Middle frontal gyrus (tissue), 1 donor: ENCODE data around the gene ASPHD2.
"Not testable (repeated sequence)": the region's sequence is repeated elsewhere in the genome, so short reads cannot be mapped to it uniquely, and the experiment has no call there.

ENCODE experiments used
- DNase-seq: peaks from one replicate; pipeline ENCODE4 v3.0.0-alpha.2; 2015; ENCODE audit warnings: low spot score; ENCODE audit errors: extremely low spot score

ASPHD2 gene, protein sequence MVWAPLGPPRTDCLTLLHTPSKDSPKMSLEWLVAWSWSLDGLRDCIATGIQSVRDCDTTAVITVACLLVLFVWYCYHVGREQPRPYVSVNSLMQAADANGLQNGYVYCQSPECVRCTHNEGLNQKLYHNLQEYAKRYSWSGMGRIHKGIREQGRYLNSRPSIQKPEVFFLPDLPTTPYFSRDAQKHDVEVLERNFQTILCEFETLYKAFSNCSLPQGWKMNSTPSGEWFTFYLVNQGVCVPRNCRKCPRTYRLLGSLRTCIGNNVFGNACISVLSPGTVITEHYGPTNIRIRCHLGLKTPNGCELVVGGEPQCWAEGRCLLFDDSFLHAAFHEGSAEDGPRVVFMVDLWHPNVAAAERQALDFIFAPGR

DNA sequence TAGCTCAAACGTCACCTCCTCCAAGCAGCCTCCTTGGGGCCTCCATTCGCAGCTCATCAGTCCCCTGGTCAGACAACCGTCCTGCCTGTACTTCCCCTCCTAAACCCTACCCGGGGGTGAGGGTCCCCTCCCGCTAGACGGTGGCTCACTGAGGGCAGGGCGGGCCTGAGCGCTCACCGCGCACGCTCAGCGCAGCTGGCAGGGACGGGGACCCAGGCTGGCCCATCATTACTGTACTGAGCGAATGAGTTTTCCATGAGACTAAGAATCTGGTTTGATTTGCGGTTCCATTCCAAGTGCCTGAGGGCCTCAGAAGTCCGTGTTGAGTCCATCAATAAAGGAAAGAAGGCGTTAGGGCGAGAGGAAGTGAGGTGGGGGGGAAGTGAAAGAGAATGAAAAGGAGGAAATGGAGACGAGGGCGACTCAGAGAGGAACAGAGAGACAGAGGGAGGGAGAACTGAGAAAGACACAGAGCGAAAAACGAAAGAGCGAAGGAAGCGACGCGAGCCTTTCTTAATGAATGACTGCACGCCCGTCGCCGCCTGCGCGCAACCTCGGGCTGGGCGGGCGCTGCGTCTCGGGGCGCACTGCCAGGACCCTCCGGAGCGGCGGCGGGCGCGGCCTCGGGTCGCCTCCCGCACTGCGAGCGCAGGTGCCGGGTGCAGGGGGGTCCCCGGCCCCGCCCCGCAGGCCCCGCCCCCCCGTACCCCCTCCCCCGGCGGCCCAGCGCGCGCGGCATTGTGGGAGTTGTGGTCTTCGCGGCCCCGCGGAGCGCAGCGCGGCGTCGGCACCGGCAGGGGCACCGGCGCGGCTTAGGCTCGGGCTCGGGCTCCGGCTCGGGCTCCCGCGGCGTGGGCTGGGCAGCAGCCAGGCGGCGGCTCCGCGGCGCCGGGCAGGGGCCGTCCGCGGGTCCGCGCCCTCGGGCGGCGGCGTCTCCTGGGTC, at the start of gene ASPHD2:
Gene ASPHD2, plus strand, starts transcription at position 746 of the 943 bp plus-strand sequence. CDS start 4,356 bp downstream, outside the sequence.
- peak; percentile 24 for DNase-seq

DNA sequence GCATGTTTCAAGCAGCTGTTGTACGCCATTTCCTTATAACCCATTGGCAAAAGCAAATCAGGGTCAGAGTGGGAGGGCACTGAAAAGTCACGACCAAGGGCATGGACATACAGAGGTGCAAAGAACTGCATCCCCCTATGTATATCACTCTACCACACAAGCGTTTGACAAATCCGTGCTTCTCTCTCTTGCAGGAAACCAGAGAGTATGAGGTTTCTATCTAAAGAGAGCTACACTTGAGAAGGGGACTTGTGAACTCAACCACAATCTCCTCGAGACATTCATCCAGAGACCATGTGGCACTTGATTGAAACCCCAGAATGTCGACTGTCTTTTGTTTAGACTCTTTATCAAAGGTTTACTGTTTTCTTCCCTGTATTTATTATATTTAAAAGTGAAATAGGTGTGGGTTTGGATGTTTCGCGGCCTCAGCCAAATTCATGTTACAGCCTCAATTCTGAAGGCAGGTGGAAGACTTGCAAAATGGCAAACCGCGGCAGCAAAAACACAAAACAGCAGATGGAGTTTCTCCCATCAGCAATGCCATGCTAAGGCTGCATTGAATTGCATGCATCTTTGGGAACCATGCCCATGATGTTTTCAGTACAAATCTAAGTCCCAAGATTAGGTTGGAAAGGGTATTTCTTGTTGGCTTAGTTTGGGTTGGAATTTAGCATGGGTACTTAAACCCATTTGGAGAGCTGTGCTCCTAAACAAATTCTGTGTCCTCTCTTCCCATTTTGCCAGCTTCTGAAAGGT, 48.8 kb upstream of the ASPHD2 start:
- no peak for DNase-seq

DNA sequence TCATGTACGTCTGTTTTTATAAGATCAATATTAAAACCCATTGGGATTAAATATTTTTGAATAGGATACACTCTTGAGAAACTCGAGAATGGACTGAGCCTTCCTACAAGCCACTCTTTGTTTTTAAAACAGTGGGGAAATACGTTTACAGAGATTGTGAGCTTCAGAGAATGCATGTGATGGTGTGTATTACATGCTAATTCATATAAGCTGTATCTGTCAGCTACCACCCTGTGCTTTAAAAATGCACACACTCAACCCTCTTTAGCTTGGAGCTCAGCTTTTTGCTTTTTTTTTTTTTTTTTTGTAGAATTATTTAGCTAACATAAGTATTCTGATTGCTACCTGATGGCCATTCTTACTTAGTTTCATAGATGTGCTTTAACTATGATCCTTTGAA, 46.3 kb upstream of the ASPHD2 start:
- no peak for DNase-seq

DNA sequence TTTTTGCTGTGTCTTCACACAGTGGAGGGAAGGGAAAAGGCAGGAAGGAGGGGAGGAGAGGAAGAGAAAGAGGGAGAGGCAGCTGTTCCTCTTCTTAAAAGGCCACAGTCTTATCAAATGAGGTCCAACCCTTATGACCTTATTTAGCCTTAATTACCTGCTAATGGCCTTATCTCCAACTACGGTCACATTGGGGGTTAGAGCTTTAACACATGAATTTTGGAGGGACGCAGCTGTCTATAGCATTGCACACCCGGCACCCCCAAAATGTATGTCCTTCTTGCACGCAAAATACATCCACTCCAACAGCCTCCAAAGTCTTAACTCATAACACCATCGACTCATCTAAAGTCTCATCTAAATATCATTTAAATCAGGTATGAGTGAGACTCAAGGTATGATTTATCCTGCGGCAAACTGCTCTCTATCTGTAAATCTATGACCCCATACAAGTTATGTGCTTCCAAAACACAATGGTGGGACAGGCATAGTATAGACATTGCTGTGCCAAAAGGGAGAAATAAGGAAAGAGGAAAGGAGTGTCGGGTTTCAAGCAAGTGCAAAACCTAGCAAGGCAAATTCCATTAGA, 45.0 kb upstream of the ASPHD2 start:
- no peak for DNase-seq

DNA sequence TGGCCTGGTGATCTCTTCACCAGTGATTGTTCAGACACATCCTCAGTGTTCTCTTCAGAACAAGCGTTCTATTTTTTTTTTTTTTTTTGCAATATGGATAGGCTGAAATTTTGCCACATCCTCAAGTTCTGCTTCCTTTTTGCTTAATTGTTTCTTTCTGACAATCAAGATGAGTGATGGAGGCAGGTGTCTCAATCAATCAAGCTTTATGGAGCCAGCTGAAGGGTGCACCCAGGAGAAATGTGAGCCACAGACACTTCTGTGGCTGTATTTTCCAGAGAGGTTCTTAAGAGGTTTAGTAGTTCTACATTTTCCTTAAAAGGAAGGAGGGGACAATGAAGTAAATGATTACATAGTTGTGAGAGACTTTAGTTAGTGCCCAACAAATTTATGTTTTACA, 43.9 kb upstream of the ASPHD2 start:
- no peak for DNase-seq

DNA sequence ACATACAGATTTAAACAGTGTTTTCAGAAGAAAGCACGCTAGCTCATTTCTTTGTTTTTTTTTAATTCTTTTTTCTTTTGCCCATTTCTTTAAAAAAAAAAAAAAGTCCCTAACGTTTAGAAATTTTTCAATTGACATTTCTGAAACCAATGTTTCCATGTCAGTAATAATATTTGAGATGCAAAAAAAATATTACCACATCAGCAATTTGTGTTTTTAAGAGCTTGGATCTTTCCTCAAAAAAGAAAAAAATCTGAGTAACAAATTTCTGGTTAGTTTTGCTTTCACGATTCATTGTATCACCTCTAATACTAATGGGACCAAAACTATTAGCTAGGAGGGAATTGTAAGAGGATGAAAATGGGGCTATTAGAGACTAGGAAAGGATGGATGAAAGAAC, 39.9 kb upstream of the ASPHD2 start:
- DNase-seq: no peak

DNA sequence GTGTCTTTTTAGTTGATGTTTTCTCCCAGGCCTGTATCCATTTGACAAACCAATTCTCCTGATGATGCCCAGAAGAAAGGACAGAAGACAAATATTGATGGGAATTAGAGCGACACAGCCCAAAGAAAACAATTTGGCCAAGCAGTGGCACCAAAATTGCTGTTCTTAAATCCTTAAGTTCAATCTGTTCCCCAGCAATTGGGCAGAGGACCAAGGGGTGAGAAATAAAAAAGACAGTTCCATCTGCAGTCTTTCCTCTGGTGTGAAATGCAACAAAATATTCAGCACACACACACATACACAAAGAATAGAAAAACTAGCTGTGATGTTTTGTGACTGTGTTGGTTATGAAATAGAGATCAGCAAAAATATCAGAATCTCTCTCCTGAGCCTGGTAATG, 38.0 kb upstream of the ASPHD2 start:
- no peak for DNase-seq

DNA sequence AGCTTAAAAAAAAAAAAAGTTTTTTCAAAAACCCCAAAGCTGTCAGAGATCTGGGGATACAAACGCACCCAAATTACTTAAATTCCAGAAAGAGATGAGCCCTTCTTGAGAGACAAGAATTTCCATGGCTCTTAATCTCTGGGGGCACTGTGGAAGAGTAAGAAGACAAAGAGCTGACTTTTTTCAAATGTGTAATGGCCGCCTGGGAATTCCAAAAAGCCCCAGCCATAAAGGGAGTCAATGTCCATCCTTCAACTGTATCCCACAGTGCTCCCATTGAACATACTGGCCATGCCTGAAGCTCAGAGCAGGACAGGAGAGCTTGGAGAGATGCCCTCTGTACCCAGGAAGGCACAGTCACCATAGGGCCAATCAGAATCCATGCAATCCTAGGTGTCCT, 37.4 kb upstream of the ASPHD2 start:
- no peak for DNase-seq

DNA sequence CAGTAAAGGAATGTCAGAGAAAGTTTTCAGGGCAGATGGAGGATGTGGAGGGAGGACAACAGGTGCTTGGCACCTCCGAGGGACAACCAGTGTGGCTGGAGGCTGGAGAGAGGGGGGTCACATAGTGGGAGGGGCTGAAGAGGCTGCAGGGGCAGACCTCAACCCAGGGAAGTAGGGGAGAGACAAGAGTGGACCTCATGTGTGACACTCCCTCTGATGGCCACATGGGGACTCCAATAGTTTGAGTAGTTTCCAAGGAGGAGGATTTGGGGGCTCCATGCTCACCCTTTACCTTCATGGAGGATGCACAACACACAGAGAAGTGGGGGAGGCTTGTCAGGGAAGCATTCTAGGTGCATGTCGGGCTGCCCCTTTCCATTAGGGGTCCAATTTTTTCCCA, 35.1 kb upstream of the ASPHD2 start:
- no peak for DNase-seq

DNA sequence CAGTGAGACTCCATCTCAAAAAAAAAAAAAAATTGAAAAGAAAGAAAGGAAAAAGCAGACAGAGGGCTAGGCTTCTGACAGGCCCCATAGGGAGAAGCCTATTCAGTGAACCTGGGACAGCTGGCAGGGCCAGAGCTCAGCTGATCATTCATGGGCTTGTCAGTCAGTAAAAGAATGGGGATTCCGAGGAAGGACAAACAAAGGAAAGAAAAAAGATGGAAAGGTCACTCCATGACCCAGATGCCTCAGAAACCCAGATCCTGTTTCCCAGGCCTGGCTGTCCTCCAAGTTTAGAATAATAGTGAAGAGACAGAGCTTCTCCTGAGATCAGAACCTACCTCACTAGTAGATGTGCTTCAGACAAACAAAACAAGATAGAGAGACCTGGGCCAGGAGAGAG, 34.3 kb upstream of the ASPHD2 start:
- no peak for DNase-seq

DNA sequence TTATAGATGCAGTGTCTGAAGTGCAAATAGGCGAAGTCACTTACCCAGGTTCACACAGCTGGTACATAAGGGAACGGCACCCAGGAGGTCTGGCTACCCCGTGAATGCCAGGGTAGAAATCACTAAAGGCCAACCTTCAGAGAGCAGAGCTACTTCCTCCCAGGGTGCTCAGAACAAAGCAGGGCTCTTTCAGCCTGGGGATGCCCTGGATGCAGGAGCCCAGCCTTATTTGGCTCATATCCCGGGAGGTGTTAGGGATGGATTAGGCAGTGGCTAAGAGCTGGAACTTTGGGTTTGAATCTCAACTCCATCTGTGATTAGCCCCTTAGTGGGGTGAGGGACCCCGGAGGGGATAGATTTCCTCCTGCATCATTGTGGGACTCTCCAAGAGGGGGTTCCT, 33.1 kb upstream of the ASPHD2 start:
- no peak for DNase-seq

DNA sequence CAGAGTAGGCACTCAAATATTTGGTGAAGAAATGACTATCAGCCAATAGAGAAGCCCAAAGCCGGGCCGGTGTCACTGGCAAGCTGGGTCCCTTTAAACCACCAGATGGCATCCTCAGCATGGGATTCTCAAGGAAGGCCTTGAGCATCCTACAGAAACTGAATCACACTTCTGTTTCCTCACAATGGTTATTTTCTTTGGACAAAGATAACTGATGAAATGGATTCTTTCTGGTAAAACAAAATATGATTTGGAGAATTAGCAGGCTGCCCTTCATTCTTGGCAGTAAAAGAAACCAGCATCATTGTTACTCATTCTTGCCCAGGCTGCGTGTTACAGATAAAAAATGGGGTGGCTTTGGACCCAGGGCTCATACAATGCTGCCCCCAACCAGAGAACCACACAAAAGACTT, 30.3 kb upstream of the ASPHD2 start:
- peak; percentile 72 for DNase-seq

DNA sequence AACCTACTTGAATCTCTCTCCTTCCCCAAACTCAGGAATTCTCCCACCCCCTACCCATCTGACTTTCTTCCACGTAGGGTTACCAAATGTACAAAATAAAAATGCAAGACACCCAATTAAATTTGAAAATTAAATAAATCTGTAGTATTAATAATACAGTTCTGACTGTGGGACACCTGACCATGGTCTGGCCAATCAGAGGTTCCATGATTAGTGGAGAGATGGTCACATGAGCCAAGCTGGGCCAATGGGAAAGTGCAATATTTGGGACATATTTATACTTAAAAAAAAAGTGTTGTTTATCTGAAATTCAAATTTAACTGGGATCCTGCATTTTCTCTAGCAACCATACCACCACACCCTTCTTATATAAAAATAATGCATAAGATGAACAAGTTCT, 29.8 kb upstream of the ASPHD2 start:
- no peak for DNase-seq

DNA sequence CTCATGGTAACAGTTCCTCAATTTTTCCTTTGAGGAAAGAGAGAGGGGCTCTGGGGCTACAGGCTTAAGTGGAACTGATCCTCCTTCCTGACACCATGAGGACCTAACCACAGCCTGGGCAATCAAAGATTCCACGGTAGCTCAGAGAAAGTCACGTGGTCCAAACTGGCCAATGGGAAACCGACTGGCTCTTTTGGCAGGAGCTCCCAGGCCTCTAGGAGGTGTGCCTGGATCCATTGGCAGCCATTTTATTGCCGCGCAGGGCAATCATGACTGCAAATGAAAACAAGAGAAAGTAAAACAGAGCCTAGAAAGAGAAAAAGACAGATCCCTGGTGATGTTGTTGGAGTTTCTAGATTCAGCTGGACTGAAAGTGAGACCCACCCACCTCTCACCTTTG, 27.3 kb upstream of the ASPHD2 start:
- no peak for DNase-seq

DNA sequence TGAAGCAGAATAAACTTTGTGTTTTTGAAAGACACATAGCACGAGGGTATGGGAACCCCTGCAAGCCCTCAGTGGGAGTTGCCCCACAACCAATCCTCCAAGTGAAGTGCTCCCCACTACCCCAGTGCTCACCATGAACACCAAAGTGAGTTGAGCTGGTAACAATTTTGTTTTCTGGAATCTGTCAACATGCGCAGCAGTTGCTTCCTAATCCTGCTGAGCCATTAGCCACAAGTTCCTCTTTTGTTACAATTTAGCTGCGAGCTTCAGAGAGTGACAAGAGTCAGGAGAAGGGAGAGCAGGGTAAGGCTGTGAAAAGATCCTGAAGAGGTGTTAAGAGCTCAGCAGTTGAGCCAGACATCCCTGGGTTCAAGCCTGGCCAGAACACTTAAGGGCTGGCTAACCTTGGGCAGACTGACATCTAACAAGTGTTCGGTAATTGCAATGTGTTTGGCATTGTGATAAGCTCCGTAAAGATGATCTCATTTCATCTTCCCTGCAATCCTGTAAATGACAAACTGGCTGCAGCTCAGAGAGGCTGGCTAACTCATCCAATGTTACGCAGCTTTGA, 24.1 kb upstream of the ASPHD2 start:
- DNase-seq: no peak

DNA sequence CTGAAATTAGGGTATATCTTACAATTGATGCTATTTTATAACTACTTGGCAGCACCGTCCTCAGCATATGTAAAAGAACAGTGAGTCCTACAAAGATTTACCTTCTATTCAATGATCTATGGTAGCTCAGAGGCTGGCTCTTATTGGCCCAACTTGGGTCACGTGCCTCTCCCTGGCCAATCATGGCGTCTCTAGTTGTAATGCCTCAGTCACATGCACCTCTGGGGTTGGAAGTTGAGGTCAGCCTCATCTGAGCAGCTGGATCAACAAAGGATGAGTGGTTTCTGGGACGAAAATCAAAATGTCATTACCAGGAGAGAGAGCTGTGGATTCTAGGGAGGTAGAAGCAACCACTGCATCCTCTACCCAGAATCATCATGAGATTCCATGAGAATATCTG, 22.9 kb upstream of the ASPHD2 start:
- DNase-seq: no peak

DNA sequence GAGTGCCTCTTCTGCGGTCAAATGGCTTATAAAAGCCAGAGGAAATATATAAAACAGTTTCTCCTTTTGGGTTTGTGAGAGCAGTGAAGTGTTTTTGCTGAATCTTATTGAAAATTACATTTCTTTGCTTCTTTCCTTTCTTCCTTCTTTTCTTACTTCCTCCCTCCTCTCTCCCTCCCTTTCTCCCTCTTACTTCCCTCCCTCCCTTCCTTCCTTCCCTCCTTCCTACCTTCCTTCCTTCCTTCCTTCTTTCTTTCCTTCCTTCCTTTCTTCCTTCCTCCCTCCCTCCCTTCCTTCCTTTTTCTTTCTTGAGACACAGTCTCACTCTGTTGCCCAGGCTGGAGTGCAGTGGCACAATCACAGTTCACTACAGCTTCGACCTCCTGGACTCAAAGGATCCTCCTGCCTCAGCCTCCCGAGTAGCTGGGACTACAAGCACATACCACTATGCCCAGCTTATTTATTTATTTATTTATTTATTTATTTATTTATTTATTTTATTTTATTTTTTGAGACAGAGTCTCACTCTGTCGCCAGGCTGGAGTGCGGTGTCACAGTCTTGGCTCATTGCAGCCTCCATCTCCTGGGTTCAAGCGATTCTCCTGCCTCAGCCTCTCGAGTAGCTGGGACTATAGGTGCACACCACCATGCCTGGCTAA, 20.4 kb upstream of the ASPHD2 start:
- not testable (repeated sequence) for DNase-seq

DNA sequence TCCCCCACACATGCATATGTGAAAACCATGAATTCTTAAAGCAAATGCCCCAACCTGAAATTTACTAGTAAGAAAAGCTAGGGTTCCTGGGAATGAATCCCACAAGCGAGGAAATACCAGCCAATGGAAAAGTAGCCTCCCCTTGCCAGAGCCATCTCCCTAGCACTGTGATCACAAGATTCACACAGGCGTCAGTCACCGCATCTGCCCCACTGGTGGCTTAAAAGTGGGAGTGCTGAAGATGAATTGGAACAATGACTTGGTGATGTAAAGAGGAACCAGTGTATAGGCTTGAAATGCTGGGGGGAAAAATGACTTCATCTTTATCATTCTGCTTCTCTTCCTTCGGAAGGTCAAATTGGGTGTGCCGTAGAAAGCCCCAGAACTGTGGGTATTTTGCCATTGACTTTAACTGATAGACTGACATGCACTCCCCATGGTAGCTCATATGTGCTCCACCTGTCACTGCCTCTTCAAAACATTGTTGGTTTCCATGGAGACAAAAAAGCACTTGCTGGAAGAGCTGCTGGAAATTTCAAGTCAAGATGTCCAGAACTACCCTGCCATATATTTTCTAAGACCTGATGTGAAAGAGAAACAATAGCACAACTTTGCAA, 19.2 kb upstream of the ASPHD2 start:
- DNase-seq: no peak

DNA sequence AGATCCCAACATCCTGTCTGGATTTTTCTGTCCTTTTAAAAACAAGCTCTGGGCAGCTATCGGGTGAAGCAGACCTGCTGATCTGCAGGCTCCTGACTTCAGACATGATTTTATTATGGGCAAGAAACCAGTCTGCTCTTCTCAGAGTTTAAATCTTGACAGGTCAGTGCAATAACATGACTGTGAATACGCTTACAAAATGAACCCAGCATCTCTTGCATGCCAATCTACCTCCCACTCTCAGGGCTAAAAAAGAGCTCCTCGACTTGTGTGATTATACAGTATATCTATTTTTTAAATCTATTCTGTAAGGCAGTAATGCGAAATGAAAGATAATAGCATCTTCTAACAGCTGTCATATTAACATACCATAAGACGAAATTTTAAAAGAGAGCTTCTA, 18.7 kb upstream of the ASPHD2 start:
- no peak for DNase-seq

DNA sequence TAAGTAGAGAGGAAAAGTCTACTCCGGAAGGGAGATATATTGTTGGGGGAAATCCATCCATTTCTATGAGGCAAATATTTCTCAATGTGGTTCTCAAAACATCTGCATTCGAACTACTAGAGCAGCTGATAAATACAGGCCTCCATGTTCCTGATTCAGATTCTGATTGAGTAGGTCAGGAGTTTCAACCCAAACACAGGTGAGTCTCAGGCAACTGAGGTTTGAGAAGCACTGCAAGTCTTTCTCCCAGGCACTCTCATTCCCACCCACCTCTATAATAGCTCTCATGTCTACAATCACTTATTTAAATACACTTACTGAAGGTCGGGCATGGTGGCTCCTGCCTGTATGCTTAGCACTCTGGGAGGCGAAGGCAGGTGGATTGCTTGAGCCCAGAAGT, 14.7 kb upstream of the ASPHD2 start:
- DNase-seq: no peak
